ENCODE results near the gene HHEX.
"Not testable (repeated sequence)": the region's sequence is repeated elsewhere in the genome, so short reads cannot be mapped to it uniquely, and the experiment has no call there.

The HHEX gene

GRCh38 chr10:92740762-92741161 lies 51.0 kb downstream of the HHEX start:
- no peak for DNase-seq

- DNase-seq = not testable (repeated sequence)
These were observed 52.0 kb downstream of the HHEX start for GRCh38 chr10:92741741-92742140.

- no peak for DNase-seq
These were observed 52.8 kb downstream of the HHEX start for GRCh38 chr10:92742331-92743228.

Data from activated CD4-positive, CD25-positive, alpha-beta regulatory T cell (primary cell).